GM23338 (cell line): ENCODE results near the gene UNC13D. TPM values are rescaled to one million over a fixed set of nuclear protein-coding genes. Genes with fewer than 3 reads are reported as not detected.

Experiments used
- ATAC-seq: fragments of 200-7000 bp; cut with Tn5 transposase; 3 replicates; pipeline ENCODE4 v1.9.1; 2020
- DNase-seq: peaks from one replicate; pipeline ENCODE4 v3.0.0-alpha.2; 2015; ENCODE audit warnings: low spot score
- H2AFZ ChIP-seq: fragments of 200-600 bp; sonication (generic); 2 replicates; pipeline ENCODE4 v1.8.0; 2016; ENCODE audit warnings: antibody characterized with exemption, mild to moderate bottlenecking, moderate library complexity
- H3F3A ChIP-seq: fragments of 200-600 bp; sonication (generic); replicated peaks from 2 replicates; pipeline ENCODE4 v1.8.0; 2017; ENCODE audit warnings: antibody characterized with exemption, mixed run types, low read depth
- H3K27ac ChIP-seq: fragments of 200-600 bp; sonication (generic); 2 replicates; pipeline ENCODE4 v1.6.1; 2016; ENCODE audit warnings: low read depth
- H3K27me3 ChIP-seq: fragments of 200-600 bp; sonication (generic); 2 replicates; pipeline ENCODE4 v1.8.0; 2016; ENCODE audit warnings: mild to moderate bottlenecking, mixed run types, moderate library complexity; ENCODE audit not compliant: insufficient read depth
- H3K36me3 ChIP-seq: fragments of 200-600 bp; sonication (generic); 2 replicates; pipeline ENCODE4 v1.8.0; 2016; ENCODE audit warnings: mild to moderate bottlenecking; ENCODE audit not compliant: insufficient read depth
- H3K4me1 ChIP-seq: fragments of 200-600 bp; sonication (generic); 2 replicates; pipeline ENCODE4 v1.8.0; 2016; ENCODE audit warnings: mild to moderate bottlenecking, moderate library complexity; ENCODE audit not compliant: insufficient read depth
- H3K4me2 ChIP-seq: fragments of 200-600 bp; sonication (generic); 2 replicates; pipeline ENCODE4 v1.7.1; 2017; ENCODE audit warnings: mixed run types
- H3K4me3 ChIP-seq: fragments of 200-600 bp; sonication (generic); 2 replicates; pipeline ENCODE4 v1.6.1; 2016; ENCODE audit warnings: mixed run types
- H3K79me2 ChIP-seq: fragments of 200-600 bp; sonication (generic); replicated peaks from 2 replicates; pipeline ENCODE4 v1.8.0; 2017; ENCODE audit warnings: mild to moderate bottlenecking; ENCODE audit not compliant: insufficient read depth
- H3K9me2 ChIP-seq: fragments of 200-600 bp; sonication (generic); 2 replicates; pipeline ENCODE4 v1.8.0; 2017; ENCODE audit not compliant: insufficient read depth
- H4K20me1 ChIP-seq: fragments of 200-600 bp; sonication (generic); replicated peaks from 2 replicates; pipeline ENCODE4 v1.8.0; 2017; ENCODE audit warnings: mild to moderate bottlenecking; ENCODE audit not compliant: insufficient read depth
- H3K27ac Mint-ChIP-seq: 2 replicates; pipeline ENCODE4 v1.8.0; 2020; ENCODE audit warnings: inconsistent platforms, mild to moderate bottlenecking, moderate library complexity, mixed read lengths
- H3K27me3 Mint-ChIP-seq: 3 replicates; pipeline ENCODE4 v1.8.0; 2022; ENCODE audit warnings: low read depth, mild to moderate bottlenecking, moderate library complexity, mixed read lengths, inconsistent platforms; ENCODE audit not compliant: insufficient read depth, poor library complexity
- H3K36me3 Mint-ChIP-seq: 3 replicates; pipeline ENCODE4 v1.8.0; 2021; ENCODE audit warnings: low read depth, mild to moderate bottlenecking, inconsistent platforms, moderate library complexity, mixed read lengths
- H3K4me1 Mint-ChIP-seq: 3 replicates; pipeline ENCODE4 v1.8.0; 2020; ENCODE audit warnings: mild to moderate bottlenecking, inconsistent platforms, mixed read lengths
- H3K4me3 Mint-ChIP-seq: 3 replicates; pipeline ENCODE4 v1.8.0; 2021; ENCODE audit warnings: moderate library complexity, mild to moderate bottlenecking, inconsistent platforms, mixed read lengths
- H3K9me3 Mint-ChIP-seq: 3 replicates; pipeline ENCODE4 v1.8.0; 2020; ENCODE audit warnings: moderate library complexity, mild to moderate bottlenecking, inconsistent platforms, mixed read lengths
- CTCF ChIP-seq, 2 experiments: fragments of 200-600 bp in 1 of 2; sonication (generic) in 1 of 2; conservative IDR thresholded peaks; 2 replicates each; pipeline versions ENCODE4 v1.5.1 to v1.6.1; 2016 to 2017; ENCODE audit warnings: antibody characterized with exemption in 2 of 2, low read depth in 2 of 2, mild to moderate bottlenecking in 2 of 2, moderate library complexity in 1 of 2
- ETS1 ChIP-seq: IDR thresholded peaks from 2 replicates; pipeline ENCODE4 v1.6.1; 2016; ENCODE audit warnings: antibody characterized with exemption
- EZH2 ChIP-seq: fragments of 200-600 bp; sonication (generic); IDR thresholded peaks from one replicate; pipeline ENCODE4 v1.8.0; 2017; ENCODE audit warnings: antibody characterized with exemption, mild to moderate bottlenecking, low read depth; ENCODE audit not compliant: unreplicated experiment
- JUNB ChIP-seq: IDR thresholded peaks from one replicate; pipeline ENCODE4 v1.6.1; 2016; ENCODE audit warnings: antibody characterized with exemption; ENCODE audit not compliant: unreplicated experiment
- NANOG ChIP-seq: IDR thresholded peaks from 2 replicates; pipeline ENCODE4 v1.6.1; 2016; ENCODE audit warnings: antibody characterized with exemption, borderline replicate concordance
- ZNF114 ChIP-seq: fragments of 250-450 bp; sonication (Bioruptor Pico); IDR thresholded peaks from 2 replicates; pipeline ENCODE4 v1.5.0; 2020; ENCODE audit warnings: mild to moderate bottlenecking, moderate library complexity
- ZNF331 ChIP-seq: fragments of 250-450 bp; sonication (Bioruptor Pico); IDR thresholded peaks from 2 replicates; pipeline ENCODE4 v1.5.0; 2020; ENCODE audit warnings: low read depth, mild to moderate bottlenecking, moderate library complexity
- ZNF462 ChIP-seq: fragments of 250-450 bp; sonication (Bioruptor Pico); IDR thresholded peaks from 2 replicates; pipeline ENCODE4 v1.5.0; 2020; ENCODE audit warnings: mild to moderate bottlenecking, moderate library complexity
- polyA plus RNA-seq: library from polyadenylated mRNA; unstranded; fragments of >200 nt; fragmentation: Nextera tagmentation; extraction: Ambion mirVana; gene quantifications from 2 replicates; pipeline ENCODE4 v1.2.1, GENCODE V29; 2016
- total RNA-seq: library from RNA; depleted of rRNA; stranded (reverse); fragments of >200 nt; shearing (Covaris generic); gene quantifications from 2 replicates; pipeline ENCODE4 v1.2.3, GENCODE V29; 2014

Gene UNC13D
- total and polyA plus RNA-seq, 2 experiments from 2014 or later, result 5.9 to 10.8 TPM

GRCh38 chr17:75783803-75784472 is 60.3 kb downstream of the UNC13D start:
- peak overlapping the region; percentile 50 for H3K27ac ChIP-seq
- H2AFZ ChIP-seq, result no peak overlapping the region
- H4K20me1 ChIP-seq, result peaks cover 9% of the 10 kb centered on the region
- H3K27me3 Mint-ChIP-seq, result peaks cover 9% of the 10 kb centered on the region
- peaks cover 43% of the 10 kb centered on the region for H3K79me2 ChIP-seq
- H3F3A ChIP-seq, result peaks cover 11% of the 10 kb centered on the region
- peak overlapping the region; percentile 99 for H3K27ac Mint-ChIP-seq
- H3K36me3 Mint-ChIP-seq, result peaks cover 8% of the 10 kb centered on the region
- ATAC-seq (peak; percentile 3), DNase-seq (peak; percentile 38)
- H3K9me2 ChIP-seq, result no peaks in the 10 kb centered on the region
- H3K4me2 ChIP-seq, result peak overlapping the region; percentile 76
- peaks cover 28% of the 10 kb centered on the region for H3K4me1 Mint-ChIP-seq
- TF ChIP-seq CTCF (conservative IDR thresholded peaks at IDR 0.05; ENCODE audit: low read depth in 2 of 2), result no peak
- TF ChIP-seq JUNB, result no peak
- no peak for TF ChIP-seq ZNF462 (CRISPR knock-in tag)
- no peak for TF ChIP-seq ZNF114 (CRISPR knock-in tag)
- TF ChIP-seq NANOG, result no peak
- TF ChIP-seq EZH2, result no peak
- TF ChIP-seq ETS1, result no peak
- TF ChIP-seq ZNF331, result no peak
- peaks cover 4% of the 10 kb centered on the region; the same call in 2 of the 3 replicates for H3K9me3 Mint-ChIP-seq
- H3K4me3 ChIP-seq, result peak overlapping the region; percentile 50
- no peaks in the 10 kb centered on the region for H3K27me3 ChIP-seq
- H3K36me3 ChIP-seq, result no peaks in the 10 kb centered on the region
- H3K4me3 Mint-ChIP-seq, result peak overlapping the region; percentile 90
- H3K4me1 ChIP-seq, result peaks cover 18% of the 10 kb centered on the region
